HCT116 (cell line): ENCODE data around the gene POLRMT.

ENCODE experiments used
- CEBPB ChIP-seq: IDR thresholded peaks from 2 replicates; pipeline ENCODE4 v1.6.1; 2012; ENCODE audit warnings: low read depth
- EGR1 ChIP-seq: IDR thresholded peaks from 2 replicates; pipeline ENCODE4 v1.6.1; 2012; ENCODE audit warnings: low read depth
- EZH2 ChIP-seq: fragments of 200-600 bp; sonication (generic); IDR thresholded peaks from 2 replicates; pipeline ENCODE4 v1.6.1; 2017; ENCODE audit warnings: antibody characterized with exemption, mixed run types
- POLR2A ChIP-seq: IDR thresholded peaks from 2 replicates; pipeline ENCODE4 v1.7.0; 2011; ENCODE audit warnings: borderline replicate concordance; ENCODE audit not compliant: insufficient read depth, insufficient read length; ENCODE audit errors: extremely low read depth
- POLR2AphosphoS5 ChIP-seq: IDR thresholded peaks from 2 replicates; pipeline ENCODE4 v1.6.1; 2011; ENCODE audit warnings: mild to moderate bottlenecking, low read depth, low read length, moderate library complexity
- RAD21 ChIP-seq: IDR thresholded peaks from 2 replicates; pipeline ENCODE4 v1.6.1; 2012; ENCODE audit warnings: low read depth, mild to moderate bottlenecking
- SIN3A ChIP-seq: IDR thresholded peaks from 2 replicates; pipeline ENCODE4 v1.6.1; 2012; ENCODE audit warnings: low read depth
- TF ChIP-seq, protein P1 (sequence below), 3 experiments: fragments of 200-600 bp in 1 of 3; sonication (generic) in 1 of 3; IDR thresholded peaks in 2 of 3; conservative IDR thresholded peaks in 1 of 3; 2 replicates each; pipeline ENCODE4 v1.5.1; 2012 to 2017; ENCODE audit warnings: low read depth in 2 of 3, low read length in 2 of 3, antibody characterized with exemption in 1 of 3, borderline replicate concordance in 1 of 3, control low read depth in 1 of 3, mild to moderate bottlenecking in 1 of 3, mixed read lengths in 1 of 3, mixed run types in 1 of 3, moderate library complexity in 1 of 3; ENCODE audit not compliant: insufficient read depth in 1 of 3
- TF ChIP-seq, protein P2 (sequence below): IDR thresholded peaks from 2 replicates; pipeline ENCODE4 v1.6.1; 2012

DNA sequence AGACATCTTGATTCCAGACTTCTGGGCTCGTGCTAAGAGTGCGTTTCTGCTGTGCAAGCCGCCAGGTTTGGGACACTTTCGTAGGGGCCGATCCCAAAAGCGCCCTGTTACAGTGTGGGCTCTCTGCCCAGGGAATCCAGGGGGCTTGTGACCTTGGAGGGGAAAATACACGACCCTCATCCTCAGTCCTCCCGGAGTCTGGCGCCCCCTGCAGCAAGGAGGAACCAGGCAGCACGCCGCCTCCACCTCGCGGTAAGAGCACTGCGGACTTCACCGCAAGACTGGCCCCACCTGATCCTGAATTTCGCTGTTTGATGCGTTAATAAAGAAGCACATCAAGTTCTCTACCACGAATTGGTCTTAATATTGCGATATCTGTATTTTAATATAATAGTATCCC, 5.2 kb downstream of the POLRMT start:
- TF ChIP-seq, protein P1, sequence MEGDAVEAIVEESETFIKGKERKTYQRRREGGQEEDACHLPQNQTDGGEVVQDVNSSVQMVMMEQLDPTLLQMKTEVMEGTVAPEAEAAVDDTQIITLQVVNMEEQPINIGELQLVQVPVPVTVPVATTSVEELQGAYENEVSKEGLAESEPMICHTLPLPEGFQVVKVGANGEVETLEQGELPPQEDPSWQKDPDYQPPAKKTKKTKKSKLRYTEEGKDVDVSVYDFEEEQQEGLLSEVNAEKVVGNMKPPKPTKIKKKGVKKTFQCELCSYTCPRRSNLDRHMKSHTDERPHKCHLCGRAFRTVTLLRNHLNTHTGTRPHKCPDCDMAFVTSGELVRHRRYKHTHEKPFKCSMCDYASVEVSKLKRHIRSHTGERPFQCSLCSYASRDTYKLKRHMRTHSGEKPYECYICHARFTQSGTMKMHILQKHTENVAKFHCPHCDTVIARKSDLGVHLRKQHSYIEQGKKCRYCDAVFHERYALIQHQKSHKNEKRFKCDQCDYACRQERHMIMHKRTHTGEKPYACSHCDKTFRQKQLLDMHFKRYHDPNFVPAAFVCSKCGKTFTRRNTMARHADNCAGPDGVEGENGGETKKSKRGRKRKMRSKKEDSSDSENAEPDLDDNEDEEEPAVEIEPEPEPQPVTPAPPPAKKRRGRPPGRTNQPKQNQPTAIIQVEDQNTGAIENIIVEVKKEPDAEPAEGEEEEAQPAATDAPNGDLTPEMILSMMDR (IDR thresholded peaks at IDR 0.05 in 2 of 3, conservative IDR thresholded peaks at IDR 0.05 in 1 of 3; ENCODE audit: borderline replicate concordance in 1 of 3, insufficient read depth in 1 of 3, low read depth in 2 of 3, low read length in 2 of 3): peak in 2 of 3 experiments; percentile 61 to 62; a peak in 5 of 6 replicates
- TF ChIP-seq POLR2AphosphoS5 (no peak), SIN3A (no peak), EGR1 (no peak), POLR2A (no peak), RAD21 (no peak), CEBPB (no peak), EZH2 (no peak)
- TF ChIP-seq, protein P2, sequence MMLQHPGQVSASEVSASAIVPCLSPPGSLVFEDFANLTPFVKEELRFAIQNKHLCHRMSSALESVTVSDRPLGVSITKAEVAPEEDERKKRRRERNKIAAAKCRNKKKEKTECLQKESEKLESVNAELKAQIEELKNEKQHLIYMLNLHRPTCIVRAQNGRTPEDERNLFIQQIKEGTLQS: no peak
